Measurements from ENCODE around the gene ZNF827. TPM values are rescaled to one million over a fixed set of nuclear protein-coding genes. Genes with fewer than 3 reads are reported as not detected.

ZNF827 gene
- total and polyA plus RNA-seq, 2 of the 13 experiments (the other 11 are each of a cell fraction or from before 2014, with no cell fraction given), result 2.8 TPM

GRCh38 chr4:145734031-145734430 is 204.6 kb downstream of the ZNF827 start:
- in situ Hi-C loops (cut with HindIII; ENCODE audit: extremely low pct_ligation_motif_present, low pct_unique_long_range_greater_than_20kb) (loop anchor here (10.0 kb wide), 1 partner anchor 201 kb away; the partner anchor contains the start of gene ZNF827), intact Hi-C loops (cut with micrococcal nuclease; ENCODE audit: unreplicated experiment) (no loop called here)
- Histone ChIP-seq H3K4me2 (ENCODE audit: low read depth, low read length) (no peak overlapping the region; the same call in 1 of the 2 replicates), H3K27ac (ENCODE audit: extremely low read length, insufficient read depth, low read length) (no peak overlapping the region), H4K20me1 (ENCODE audit: insufficient read depth, low read length) (no peaks in the 10 kb centered on the region), H2AFZ (ENCODE audit: low read length) (no peak overlapping the region), H3K27me3 (ENCODE audit: control insufficient read depth in 1 of 2, insufficient read depth in 2 of 2, low read length in 2 of 2) (peaks cover 0 to 38% of the 10 kb centered on the region in 2 experiments; a peak in 3 of 5 replicates), H3K79me2 (ENCODE audit: insufficient read depth, low read length) (no peaks in the 10 kb centered on the region), H3K9me3 (ENCODE audit: low read length) (no peaks in the 10 kb centered on the region), H3K9ac (ENCODE audit: insufficient read depth, low read depth, low read length) (no peak overlapping the region), H3K4me1 (ENCODE audit: insufficient read depth, low read length) (peaks cover 16% of the 10 kb centered on the region), H3K36me3 (replicated peaks in 1 of 2; ENCODE audit: control insufficient read depth in 1 of 2, insufficient read depth in 2 of 2, low read length in 2 of 2) (no peaks in the 10 kb centered on the region), H3K4me3 (replicated peaks in 1 of 3; ENCODE audit: insufficient read depth in 1 of 3, low read depth in 2 of 3, low read length in 3 of 3) (no peak overlapping the region)
- no TSS peak for BruUV-seq (replicated peaks)
- FAIRE-seq (no peak), ATAC-seq (no peak), DNase-seq (ENCODE audit: low spot score) (no peak)
- 37% methylated on average over 7 of the region's 7 CpGs for WGBS (ENCODE audit: low lambda C conversion rate)
- CTCF ChIA-PET (ENCODE audit: low intra/inter-chr PET ratio, low total read pairs), result no interaction called here
- POLR2A ChIA-PET, result no interaction called here
- TF ChIP-seq GABPB1 (CRISPR knock-in tag; IDR thresholded peaks at IDR 0.05) (no peak), ZNF263 (CRISPR knock-in tag; IDR thresholded peaks at IDR 0.05) (no peak), ZNF766 (CRISPR knock-in tag; IDR thresholded peaks at IDR 0.05; ENCODE audit: borderline replicate concordance) (no peak), AKAP8 (CRISPR knock-in tag; IDR thresholded peaks at IDR 0.05) (no peak), ZNF121 (CRISPR knock-in tag; IDR thresholded peaks at IDR 0.05) (no peak), ZNF543 (CRISPR knock-in tag; IDR thresholded peaks at IDR 0.05) (no peak), RBFOX2 (IDR thresholded peaks at IDR 0.05; ENCODE audit: low read depth, low read length) (no peak)

- Histone ChIP-seq H3K4me1 (ENCODE audit: insufficient read depth, low read length) (peaks cover 16% of the 10 kb centered on the region), H3K9me3 (ENCODE audit: low read length) (no peaks in the 10 kb centered on the region), H3K27ac (ENCODE audit: extremely low read length, insufficient read depth, low read length) (no peak overlapping the region), H3K9ac (ENCODE audit: insufficient read depth, low read depth, low read length) (no peak overlapping the region), H3K79me2 (ENCODE audit: insufficient read depth, low read length) (no peaks in the 10 kb centered on the region), H4K20me1 (ENCODE audit: insufficient read depth, low read length) (no peaks in the 10 kb centered on the region), H2AFZ (ENCODE audit: low read length) (no peak overlapping the region), H3K4me2 (ENCODE audit: low read depth, low read length) (peak overlapping the region; percentile 91), H3K27me3 (ENCODE audit: control insufficient read depth in 1 of 2, insufficient read depth in 2 of 2, low read length in 2 of 2) (peaks cover 0 to 38% of the 10 kb centered on the region in 2 experiments; a peak in 3 of 5 replicates), H3K36me3 (replicated peaks in 1 of 2; ENCODE audit: control insufficient read depth in 1 of 2, insufficient read depth in 2 of 2, low read length in 2 of 2) (no peaks in the 10 kb centered on the region), H3K4me3 (replicated peaks in 1 of 3; ENCODE audit: insufficient read depth in 1 of 3, low read depth in 2 of 3, low read length in 3 of 3) (peak overlapping the region; percentile 59 to 73 (median 60); a peak in 5 of 6 replicates)
- peak; percentile 83 for ATAC-seq
- in situ Hi-C loops (cut with HindIII; ENCODE audit: extremely low pct_ligation_motif_present, low pct_unique_long_range_greater_than_20kb) (loop anchor here (10.0 kb wide), 1 partner anchor 202 kb away; the partner anchor contains the start of gene ZNF827), intact Hi-C loops (cut with micrococcal nuclease; ENCODE audit: unreplicated experiment) (no loop called here)
- ChIA-PET POLR2A (no interaction called here), CTCF (ENCODE audit: low intra/inter-chr PET ratio, low total read pairs) (no interaction called here)
- WGBS (ENCODE audit: low lambda C conversion rate), result 5% methylated on average over 47 of the region's 81 CpGs
- no TSS peak for BruUV-seq (replicated peaks)
- DNase-seq (ENCODE audit: low spot score), result peak; percentile 53
- FAIRE-seq, result no peak
- TF ChIP-seq NR0B2 (CRISPR knock-in tag; IDR thresholded peaks at IDR 0.05), result 0 out of 2 replicates have a peak, but pooled peaks have one; percentile 21
- TF ChIP-seq GZF1 (CRISPR knock-in tag; IDR thresholded peaks at IDR 0.05), result no peak
- no peak for TF ChIP-seq RORA (CRISPR knock-in tag; IDR thresholded peaks at IDR 0.05)
- 0 out of 2 replicates have a peak, but pooled peaks have one; percentile 12 for TF ChIP-seq ERF (CRISPR knock-in tag; IDR thresholded peaks at IDR 0.05)
- peak; percentile 96 for TF ChIP-seq PRDM15 (CRISPR knock-in tag; IDR thresholded peaks at IDR 0.05)
- no peak for TF ChIP-seq ZNF484 (CRISPR knock-in tag; IDR thresholded peaks at IDR 0.05; ENCODE audit: borderline replicate concordance, low read depth)
These were observed 205.4 kb downstream of the ZNF827 start for GRCh38 chr4:145732895-145733880.

Data from HepG2 (cell line).